Measurements from ENCODE around the gene SLC22A12. TPM values are rescaled to one million over a fixed set of nuclear protein-coding genes. Genes with fewer than 3 reads are reported as not detected.
A peak's percentile ranks its signal among the peaks of the same experiment; 100 is the strongest.

The SLC22A12 gene
- total RNA-seq, 4 donors from 2014 or later, result not detected

GRCh38 chr11:64647019-64647779 lies 56.2 kb downstream of the SLC22A12 start:
- intact Hi-C loops (cut with DNase I; ENCODE audit: low total_unique reads), result loop anchor here (10.0 kb wide), 1 partner anchor 272 kb away; no protein-coding TSS in a partner anchor
- no peak for DNase-seq (ENCODE audit: low spot score in 2 of 2)
- WGBS, 2 donors, result 75 to 80% methylated on average over 9 of the region's 9 CpGs
- no peak overlapping the region for H3K4me3 ChIP-seq (ENCODE audit: low read depth, poor library complexity, severe bottlenecking)
- TF ChIP-seq POLR2A (IDR thresholded peaks at IDR 0.05) (no peak), CTCF (IDR thresholded peaks at IDR 0.05) (no peak)

DNA sequence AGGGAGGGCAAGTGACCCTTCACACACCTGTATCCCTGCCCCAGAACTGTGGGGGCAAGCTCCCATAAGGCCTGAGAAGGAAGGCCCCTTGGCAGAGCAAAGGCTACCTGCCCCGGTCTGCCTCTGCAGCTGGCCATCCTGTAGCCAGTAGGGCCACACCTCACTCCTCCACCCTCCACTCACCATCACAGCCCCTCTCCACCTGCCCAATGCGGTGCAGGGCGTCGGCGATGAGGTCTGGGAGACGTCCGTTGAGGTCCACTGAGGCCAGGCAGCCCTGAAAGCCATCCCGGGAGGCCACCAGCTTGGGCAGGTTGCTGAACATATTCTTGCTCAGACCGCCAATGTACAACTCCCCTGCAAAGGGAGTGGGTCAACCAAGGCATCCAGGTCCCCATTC lies 57.5 kb downstream of the SLC22A12 start:
- 81 to 89% methylated on average over 9 of the region's 9 CpGs for WGBS, 2 donors
- no peak for DNase-seq (ENCODE audit: low spot score in 2 of 2)
- TF ChIP-seq CTCF (IDR thresholded peaks at IDR 0.05) (no peak), POLR2A (IDR thresholded peaks at IDR 0.05) (no peak)
- H3K4me3 ChIP-seq (ENCODE audit: low read depth, poor library complexity, severe bottlenecking), result no peak overlapping the region
- intact Hi-C loops (cut with DNase I; ENCODE audit: low total_unique reads), result loop anchor here (10.0 kb wide), 1 partner anchor 274 kb away; no protein-coding TSS in a partner anchor

GRCh38 chr11:64649291-64649697 lies 58.3 kb downstream of the SLC22A12 start:
- TF ChIP-seq CTCF (IDR thresholded peaks at IDR 0.05), result no peak
- TF ChIP-seq POLR2A (IDR thresholded peaks at IDR 0.05), result no peak
- WGBS, 2 donors, result 28 to 33% methylated on average over 6 of the region's 6 CpGs
- DNase-seq (ENCODE audit: low spot score in 2 of 2), result no peak
- no peak overlapping the region for H3K4me3 ChIP-seq (ENCODE audit: low read depth, poor library complexity, severe bottlenecking)
- intact Hi-C loops (cut with DNase I; ENCODE audit: low total_unique reads), result loop anchor here (10.0 kb wide), 1 partner anchor 274 kb away; no protein-coding TSS in a partner anchor

DNA sequence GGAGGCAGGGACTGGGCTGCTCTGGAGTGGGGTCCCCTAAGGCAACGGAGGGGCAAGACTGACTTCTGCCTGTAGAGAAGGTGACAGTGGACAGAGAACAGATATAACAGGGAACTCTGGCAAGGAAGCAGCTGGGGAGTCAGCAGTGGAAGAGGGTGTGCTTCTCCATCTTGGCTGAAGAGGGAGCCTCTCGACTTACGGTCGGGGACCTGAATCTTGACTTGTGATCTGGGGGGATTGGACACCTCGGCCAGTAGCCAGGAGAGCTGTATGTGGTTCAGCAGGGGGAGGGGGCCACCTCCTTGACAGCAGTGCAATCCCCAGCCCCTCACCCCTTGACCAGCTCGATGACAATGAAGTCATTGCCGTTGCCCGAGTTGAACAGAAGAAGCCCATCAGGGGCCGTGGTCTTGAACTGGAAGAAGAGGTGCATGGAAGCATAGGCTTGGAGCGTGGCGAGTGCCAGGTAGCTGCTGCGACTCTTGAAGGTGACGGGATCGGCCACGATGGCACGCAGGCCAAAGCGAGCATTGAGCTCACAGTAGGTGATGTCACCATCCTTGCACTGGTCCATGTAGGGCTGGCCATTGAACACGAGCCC lies 60.0 kb downstream of the SLC22A12 start:
- H3K4me3 ChIP-seq (ENCODE audit: low read depth, poor library complexity, severe bottlenecking), result no peak overlapping the region
- no peak for TF ChIP-seq CTCF (IDR thresholded peaks at IDR 0.05)
- no peak for TF ChIP-seq POLR2A (IDR thresholded peaks at IDR 0.05)
- WGBS, 2 donors, result 65 to 67% methylated on average over 18 of the region's 18 CpGs
- intact Hi-C loops (cut with DNase I; ENCODE audit: low total_unique reads), result loop anchor here (5.0 kb wide), 1 partner anchor 99 kb away; no protein-coding TSS in a partner anchor
- DNase-seq (ENCODE audit: low spot score in 2 of 2), result peak in 1 of 2 donors; percentile 68

Other genes with a start within 250 kb of the SLC22A12 start
- gene RPS6KA4, start 232.1 kb upstream of the SLC22A12 start, total RNA-seq, result 10 to 100 TPM; 39.4 to 77.4 (median 49.2) TPM
- under 1 TPM in 1 of 4 donors, not detected in 3; 0.13 TPM for gene SLC22A11, start 35.3 kb upstream of the SLC22A12 start, total RNA-seq
- gene NRXN2, start 132.0 kb downstream of the SLC22A12 start, total RNA-seq, result 1 to 10 TPM in 2 of 4 donors, under 1 TPM in 1, not detected in 1; 0.27 to 7.0 (median 1.1) TPM
- 1 to 10 TPM; 1.1 to 10.0 (median 5.0) TPM for gene RASGRP2, start 152.9 kb downstream of the SLC22A12 start, total RNA-seq
- gene PYGM, start 168.8 kb downstream of the SLC22A12 start, total RNA-seq, result 1 to 10 TPM in 1 of 4 donors, under 1 TPM in 3; 0.11 to 2.0 (median 0.44) TPM
- 100 to 1,000 TPM; 130 to 327 (median 178) TPM for gene SF1, start 187.3 kb downstream of the SLC22A12 start, total RNA-seq
- gene MAP4K2, start 212.0 kb downstream of the SLC22A12 start, total RNA-seq, result 10 to 100 TPM in 3 of 4 donors, 1 to 10 TPM in 1; 9.3 to 29.8 (median 19.5) TPM
- 10 to 100 TPM; 20.5 to 42.7 (median 32.2) TPM for gene MEN1, start 219.3 kb downstream of the SLC22A12 start, total RNA-seq